GM12878 (cell line): ENCODE measurements around the gene CCDC112. TPM values are rescaled to one million over a fixed set of nuclear protein-coding genes. Genes with fewer than 3 reads are reported as not detected.

ENCODE experiments used
- ATAC-seq: fragments of 200-7000 bp; cut with Tn5 transposase; 3 replicates; pipeline ENCODE4 v1.9.1; 2020; ENCODE audit warnings: mild to moderate bottlenecking, moderate library complexity
- BruUV-seq: library from RNA; stranded (reverse); fragments of 400-500 nt; replicated peaks from 2 replicates; lab custom pipeline; 2021; lab: Mats Ljungman, UMichigan
- CTCF ChIA-PET: fragments of 300-600 bp; sonication (Branson Sonifier 250); formaldehyde crosslinking; extraction: SDS; loops from one replicate; lab custom pipeline; 2021; ENCODE audit warnings: inconsistent platforms; lab: Yijun Ruan, JAX
- POLR2A ChIA-PET: fragments of 350-600 bp; formaldehyde crosslinking; extraction: SDS; loops from one replicate; lab custom pipeline; 2021; ENCODE audit warnings: inconsistent platforms; lab: Charles Lee
- RAD21 ChIA-PET: fragments of 300-600 bp; sonication (Branson Sonifier 250); formaldehyde crosslinking; loops from one replicate; lab custom pipeline; 2023; ENCODE audit warnings: antibody characterized with exemption; ENCODE audit not compliant: unreplicated experiment; lab: Charles Lee
- SMC1A ChIA-PET: fragments of 300-600 bp; sonication (Branson Sonifier 250); formaldehyde crosslinking; loops from one replicate; lab custom pipeline; 2023; ENCODE audit not compliant: unreplicated experiment, uncharacterized antibody; lab: Charles Lee
- DNase-seq: peaks from one replicate; pipeline ENCODE4 v3.0.0-alpha.2; 2011; ENCODE audit warnings: low read depth, low spot score
- FAIRE-seq: peaks from 3 replicates; lab custom pipeline; 2011; peaks lifted over from hg19 to GRCh38; lab: Jason Lieb, UNC
- H2AFZ ChIP-seq: 2 replicates; pipeline ENCODE4 v1.6.0; 2011; ENCODE audit warnings: low read depth, low read length, control low read depth; ENCODE audit not compliant: control insufficient read depth
- H3K27ac ChIP-seq: 2 replicates; pipeline ENCODE4 v1.5.1; 2011; ENCODE audit warnings: control low read depth; ENCODE audit not compliant: control insufficient read depth, insufficient read depth
- H3K27me3 ChIP-seq, 2 experiments: replicated peaks in 1 of 2; 2 replicates each; pipeline versions ENCODE4 v1.6.0 to v1.6.1; 2011; ENCODE audit warnings: low read length in 1 of 2; ENCODE audit not compliant: control insufficient read depth in 2 of 2, insufficient read depth in 2 of 2
- H3K36me3 ChIP-seq, 2 experiments: 2 replicates each; pipeline ENCODE4 v1.5.1; 2011; ENCODE audit warnings: low read length in 1 of 2; ENCODE audit not compliant: control insufficient read depth in 2 of 2, insufficient read depth in 2 of 2
- H3K4me1 ChIP-seq: 2 replicates; pipeline ENCODE4 v1.6.1; 2011; ENCODE audit warnings: mild to moderate bottlenecking, low read length, moderate library complexity, mixed read lengths; ENCODE audit not compliant: control insufficient read depth, insufficient read depth
- H3K4me2 ChIP-seq: 2 replicates; pipeline ENCODE4 v1.6.0; 2011; ENCODE audit warnings: control low read depth; ENCODE audit not compliant: control insufficient read depth, insufficient read depth
- H3K4me3 ChIP-seq: fragments of 200-600 bp; sonication (generic); 2 replicates; pipeline ENCODE4 v1.5.1; 2016
- H3K79me2 ChIP-seq: 2 replicates; pipeline ENCODE4 v1.6.0; 2011; ENCODE audit warnings: low read length; ENCODE audit not compliant: control insufficient read depth, insufficient read depth
- H3K9ac ChIP-seq: 2 replicates; pipeline ENCODE4 v1.8.0; 2011; ENCODE audit warnings: low read length, control low read depth, mixed read lengths; ENCODE audit not compliant: control insufficient read depth, insufficient read depth
- H3K9me3 ChIP-seq: replicated peaks from 3 replicates; pipeline ENCODE4 v1.5.1; 2011; ENCODE audit warnings: mild to moderate bottlenecking, low read length; ENCODE audit not compliant: control insufficient read depth, insufficient read depth
- H4K20me1 ChIP-seq: 2 replicates; pipeline ENCODE4 v1.6.0; 2011; ENCODE audit not compliant: control insufficient read depth, insufficient read depth
- BCL11A ChIP-seq: IDR thresholded peaks from 2 replicates; pipeline ENCODE4 v1.6.1; 2011; ENCODE audit warnings: low read depth, low read length
- BHLHE40 ChIP-seq, 2 experiments: fragments of 450-650 bp in 1 of 2; IDR thresholded peaks; 2 replicates each; pipeline ENCODE4 v1.6.1; 2011 to 2017; ENCODE audit warnings: low read depth in 2 of 2, borderline replicate concordance in 1 of 2, improper control_type of control experiment in 1 of 2, low read length in 1 of 2, mild to moderate bottlenecking in 1 of 2
- CBX3 ChIP-seq: fragments of 200-600 bp; sonication (generic); IDR thresholded peaks from 2 replicates; pipeline ENCODE4 v1.6.1; 2016; ENCODE audit warnings: low read depth, borderline replicate concordance
- IKZF1 ChIP-seq: fragments of 450-650 bp; conservative IDR thresholded peaks from 2 replicates; pipeline ENCODE4 v1.6.1; 2017; ENCODE audit warnings: antibody characterized with exemption, mild to moderate bottlenecking
- MEF2B ChIP-seq: fragments of 450-650 bp; IDR thresholded peaks from 2 replicates; pipeline ENCODE4 v1.6.1; 2018; ENCODE audit warnings: mild to moderate bottlenecking, moderate library complexity; ENCODE audit not compliant: partially characterized antibody, poor library complexity, severe bottlenecking
- MTA2 ChIP-seq: fragments of 450-650 bp; IDR thresholded peaks from 2 replicates; pipeline ENCODE4 v1.6.1; 2016; ENCODE audit warnings: low read depth, mild to moderate bottlenecking, moderate library complexity
- NR2F1 ChIP-seq: fragments of 450-650 bp; conservative IDR thresholded peaks from 2 replicates; pipeline ENCODE4 v1.6.1; 2017; ENCODE audit warnings: mild to moderate bottlenecking
- WGBS: methylation state at CpG from one replicate; pipeline ENCODE4 v1.1.6; 2016; ENCODE audit warnings: low lambda C conversion rate; ENCODE audit not compliant: insufficient replicate concordance, insufficient coverage; ENCODE audit errors: missing lambda C conversion rate; 5-methylcytosine and 5-hydroxymethylcytosine counted together
- in situ Hi-C: fragments of 300-500 bp; cut with MboI; formaldehyde crosslinking; loops from 9 replicates; pipeline ENCODE4 v1.14.3; 2018; ENCODE audit warnings: mixed read lengths
- intact Hi-C: fragments of 100-400 bp; cut with micrococcal nuclease; formaldehyde crosslinking; loops from one replicate; pipeline ENCODE4 v1.14.2; 2022; ENCODE audit not compliant: unreplicated experiment
- polyA plus RNA-seq, 11 experiments: library from polyadenylated mRNA; depleted of rRNA in 4 of 11; unstranded in 6 of 11; stranded (reverse) in 5 of 11; fragments of >200 nt; fragmentation: Nextera tagmentation in 4 of 11; fragmentation: Illumina TruSeq in 1 of 11; extraction: Ambion mirVana in 4 of 11; extraction: Trizol in 1 of 11; gene quantifications; 1 replicate in 1 of 11; 2 replicates in 10 of 11; pipeline versions ENCODE4 v1.2.1 to v1.2.3, GENCODE V29; 2011 to 2016; ENCODE audit warnings: inconsistent platforms in 2 of 11, missing spikeins in 2 of 11, low read depth in 1 of 11
- total RNA-seq, 4 experiments: library from RNA; depleted of rRNA in 3 of 4; stranded (reverse); fragments of >200 nt in 3 of 4; fragmentation: Illumina TruSeq in 1 of 4; extraction: Trizol in 1 of 4; gene quantifications; 2 replicates each; pipeline versions ENCODE4 v1.2.1 to v1.2.3, GENCODE V29; 2013 to 2021
- TF ChIP-seq, protein P1 (sequence below): fragments of 450-650 bp; IDR thresholded peaks from 2 replicates; pipeline ENCODE4 v1.6.1; 2018; ENCODE audit warnings: borderline replicate concordance, mild to moderate bottlenecking; ENCODE audit not compliant: partially characterized antibody

Gene CCDC112
- total and polyA plus RNA-seq, 10 of the 15 experiments (the other 5 are each of a cell fraction or from before 2014, with no cell fraction given), result 0.12 to 2.0 (median 0.58) TPM

DNA sequence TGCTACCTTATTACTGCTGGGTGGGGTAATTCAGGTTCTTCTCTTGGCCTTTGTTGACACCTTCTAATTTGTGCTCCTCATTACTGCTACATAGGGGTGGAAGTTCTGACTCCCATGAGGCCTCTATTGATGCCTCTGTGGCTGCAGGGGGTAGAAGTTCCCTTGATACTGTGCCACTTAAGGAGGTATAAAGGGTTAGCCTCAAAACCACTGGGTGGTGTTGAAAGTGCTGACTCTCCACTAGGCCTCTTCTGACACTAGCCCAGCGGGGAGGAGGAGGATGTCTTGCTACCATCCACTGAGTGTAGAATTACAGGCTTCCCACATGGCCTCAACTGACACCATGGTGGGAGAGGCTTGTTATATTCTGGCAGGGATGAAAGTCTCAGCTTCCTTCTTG is 36.7 kb upstream of the CCDC112 start:
- H3K79me2 ChIP-seq, result no peaks in the 10 kb centered on the region
- ChIA-PET SMC1A (interaction anchor here (1.0 to 2.9 kb wide), 2 partner anchors 41 to 248 kb away, joined by 4 to 8 read pairs; no protein-coding TSS in a partner anchor), CTCF (no interaction called here), POLR2A (no interaction called here), RAD21 (interaction anchor here (0.9 to 1.2 kb wide), 4 partner anchors 24 to 207 kb away, joined by 3 to 4 read pairs (median 3); no protein-coding TSS in a partner anchor)
- H3K4me1 ChIP-seq, result no peaks in the 10 kb centered on the region
- H3K9ac ChIP-seq, result no peak overlapping the region
- H3K27me3 ChIP-seq, result no peaks in the 10 kb centered on the region
- BruUV-seq, result no TSS peak
- no peaks in the 10 kb centered on the region for H4K20me1 ChIP-seq
- no peaks in the 10 kb centered on the region for H3K36me3 ChIP-seq
- FAIRE-seq (no peak), DNase-seq (peak; percentile 32), ATAC-seq (peak; percentile 89)
- no peak overlapping the region for H2AFZ ChIP-seq
- H3K27ac ChIP-seq, result no peak overlapping the region
- in situ Hi-C loops, result no loop called here
- intact Hi-C loops, result no loop called here
- H3K4me3 ChIP-seq, result no peak overlapping the region
- H3K4me2 ChIP-seq, result no peak overlapping the region
- H3K9me3 ChIP-seq, result 0 out of 3 replicates have a peak, but pooled peaks cover 2% of the 10 kb centered on the region
- 0% methylated on average over 1 of the region's 1 CpG for WGBS
- TF ChIP-seq MTA2 (peak; percentile 82), NR2F1 (peak; percentile 52; the same call in 1 of the 2 replicates), BHLHE40 (IDR thresholded peaks at IDR 0.05; ENCODE audit: borderline replicate concordance in 1 of 2, low read depth in 2 of 2, low read length in 1 of 2) (peak in 1 of 2 experiments; percentile 25; a peak in 1 of 4 replicates), CBX3 (no peak), MEF2B (peak; percentile 57), IKZF1 (peak; percentile 18; the same call in 1 of the 2 replicates), BCL11A (0 out of 2 replicates have a peak, but pooled peaks have one; percentile 5)
- TF ChIP-seq, protein P1, sequence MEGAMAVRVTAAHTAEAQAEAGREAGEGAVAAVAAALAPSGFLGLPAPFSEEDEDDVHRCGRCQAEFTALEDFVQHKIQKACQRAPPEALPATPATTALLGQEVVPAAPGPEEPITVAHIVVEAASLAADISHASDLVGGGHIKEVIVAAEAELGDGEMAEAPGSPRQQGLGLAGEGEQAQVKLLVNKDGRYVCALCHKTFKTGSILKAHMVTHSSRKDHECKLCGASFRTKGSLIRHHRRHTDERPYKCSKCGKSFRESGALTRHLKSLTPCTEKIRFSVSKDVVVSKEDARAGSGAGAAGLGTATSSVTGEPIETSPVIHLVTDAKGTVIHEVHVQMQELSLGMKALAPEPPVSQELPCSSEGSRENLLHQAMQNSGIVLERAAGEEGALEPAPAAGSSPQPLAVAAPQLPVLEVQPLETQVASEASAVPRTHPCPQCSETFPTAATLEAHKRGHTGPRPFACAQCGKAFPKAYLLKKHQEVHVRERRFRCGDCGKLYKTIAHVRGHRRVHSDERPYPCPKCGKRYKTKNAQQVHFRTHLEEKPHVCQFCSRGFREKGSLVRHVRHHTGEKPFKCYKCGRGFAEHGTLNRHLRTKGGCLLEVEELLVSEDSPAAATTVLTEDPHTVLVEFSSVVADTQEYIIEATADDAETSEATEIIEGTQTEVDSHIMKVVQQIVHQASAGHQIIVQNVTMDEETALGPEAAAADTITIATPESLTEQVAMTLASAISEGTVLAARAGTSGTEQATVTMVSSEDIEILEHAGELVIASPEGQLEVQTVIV, result no peak
